Lung (tissue), 12 donors: ENCODE measurements around the gene ZNF462. TPM values are rescaled to one million over a fixed set of nuclear protein-coding genes. Genes with fewer than 3 reads are reported as not detected.

Experiments used
- ATAC-seq: fragments of 200-7000 bp; cut with Tn5 transposase; one replicate; pipeline ENCODE4 v1.9.1; 2020; ENCODE audit warnings: moderate number of reproducible peaks; ENCODE audit not compliant: insufficient read depth, low FRiP score
- DNase-seq, 3 donors: peaks; one replicate each; pipeline ENCODE4 v3.0.0-alpha.2; 2013 to 2017
- H3K27ac ChIP-seq, 2 donors: one replicate each; pipeline ENCODE4 v1.5.1; 2013; ENCODE audit warnings: mild to moderate bottlenecking in 2 of 2, moderate library complexity in 2 of 2, control low read depth in 1 of 2, inconsistent platforms in 1 of 2, low read depth in 1 of 2, low read length in 1 of 2
- H3K27me3 ChIP-seq, 3 donors: one replicate each; pipeline ENCODE4 v1.5.1; 2013; ENCODE audit warnings: low read length in 2 of 3; ENCODE audit not compliant: control insufficient read depth in 3 of 3, insufficient read depth in 3 of 3
- H3K36me3 ChIP-seq, 4 donors: one replicate each; pipeline ENCODE4 v1.5.1; 2013; ENCODE audit warnings: low read length in 4 of 4, mild to moderate bottlenecking in 1 of 4, moderate library complexity in 1 of 4; ENCODE audit not compliant: control insufficient read depth in 4 of 4, insufficient read depth in 4 of 4
- H3K4me1 ChIP-seq, 5 donors: one replicate each; pipeline ENCODE4 v1.5.1; 2013; ENCODE audit warnings: low read length in 5 of 5, mild to moderate bottlenecking in 2 of 5, moderate library complexity in 1 of 5; ENCODE audit not compliant: control insufficient read depth in 5 of 5, insufficient read depth in 5 of 5
- H3K4me3 ChIP-seq: one replicate; pipeline ENCODE4 v1.5.1; 2013; ENCODE audit warnings: mild to moderate bottlenecking, control low read depth, moderate library complexity
- H3K9ac ChIP-seq, 2 donors: one replicate each; pipeline ENCODE4 v1.5.1; 2013; ENCODE audit warnings: low read length in 2 of 2, control low read depth in 1 of 2; ENCODE audit not compliant: insufficient read depth in 1 of 2
- H3K9me3 ChIP-seq, 4 donors: one replicate each; pipeline ENCODE4 v1.5.1; 2013; ENCODE audit warnings: low read length in 3 of 4, mild to moderate bottlenecking in 1 of 4, moderate library complexity in 1 of 4; ENCODE audit not compliant: control insufficient read depth in 4 of 4, insufficient read depth in 3 of 4
- CTCF ChIP-seq: IDR thresholded peaks from 2 replicates; pipeline ENCODE4 v1.5.1; 2012; ENCODE audit warnings: mild to moderate bottlenecking; ENCODE audit errors: control extremely low read depth, extremely low read depth
- WGBS, 2 donors: extraction: QIAGEN DNeasy Blood & Tissue Kit; methylation state at CpG; one replicate each; pipeline ENCODE4 v1.1.7; 2013; 5-methylcytosine and 5-hydroxymethylcytosine counted together
- polyA plus RNA-seq, 2 donors: library from polyadenylated mRNA; stranded (reverse); fragments of 200-250 nt; gene quantifications; one replicate each; pipeline ENCODE4 v1.2.1, GENCODE V29; 2013
- total RNA-seq, 2 donors: library from RNA; depleted of rRNA in 1 of 2; stranded (reverse); fragments of >200 nt in 1 of 2; gene quantifications; one replicate each; pipeline ENCODE4 v1.2.1, GENCODE V29; 2014 to 2021
- donor health status: control.
- donor health status: control.
- donor health status: Bipolar disorder and iron deficiency.
- donor health status: healthy.
- donor health status: DM: yes; HTN: yes; CAD: no.

Gene ZNF462
- total and polyA plus RNA-seq, 4 donors, result 2.0 to 37.7 (median 19.5) TPM

GRCh38 chr9:107039542-107039941 lies 176.6 kb downstream of the ZNF462 start:
- no peaks in the 10 kb centered on the region for H3K27me3 ChIP-seq
- H3K4me1 ChIP-seq, result no peaks in the 10 kb centered on the region
- H3K36me3 ChIP-seq, result no peaks in the 10 kb centered on the region
- ATAC-seq, result no peak
- DNase-seq, result no peak
- WGBS, 2 donors, result 38 to 54% methylated on average over 4 of the region's 4 CpGs
- no peak for TF ChIP-seq CTCF
- peaks cover 0 to 2% (median 0%) of the 10 kb centered on the region in 4 donors for H3K9me3 ChIP-seq
- H3K4me3 ChIP-seq, result no peak overlapping the region
- no peak overlapping the region for H3K9ac ChIP-seq
- no peak overlapping the region for H3K27ac ChIP-seq

GRCh38 chr9:107042606-107043005 lies 179.6 kb downstream of the ZNF462 start:
- Histone ChIP-seq H3K27ac (no peak overlapping the region), H3K4me3 (no peak overlapping the region), H3K9me3 (no peaks in the 10 kb centered on the region), H3K9ac (no peak overlapping the region), H3K27me3 (no peaks in the 10 kb centered on the region), H3K36me3 (no peaks in the 10 kb centered on the region), H3K4me1 (no peaks in the 10 kb centered on the region)
- no peak for TF ChIP-seq CTCF
- no peak for ATAC-seq
- no peak for DNase-seq

DNA sequence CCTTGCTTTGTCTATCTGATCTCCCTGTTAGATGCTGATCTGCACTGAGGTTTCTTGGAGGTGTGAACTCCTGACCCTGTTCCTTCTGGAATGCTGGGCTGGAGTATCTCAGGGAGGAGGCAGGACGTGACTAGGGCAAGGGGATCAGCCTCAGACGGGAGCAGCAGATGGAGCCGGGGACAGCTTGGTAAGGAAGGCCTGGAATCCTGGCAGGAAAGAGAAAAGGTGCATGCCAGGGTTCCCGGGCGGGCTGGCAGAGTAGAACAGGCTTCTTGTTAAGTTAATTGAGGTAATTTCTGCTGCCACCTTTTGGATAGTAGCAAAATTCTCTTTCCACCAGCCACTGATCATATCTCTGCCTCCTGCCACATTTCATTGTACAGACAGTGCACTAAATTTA lies 180.9 kb downstream of the ZNF462 start:
- no peaks in the 10 kb centered on the region for H3K4me1 ChIP-seq
- H3K36me3 ChIP-seq, result no peaks in the 10 kb centered on the region
- DNase-seq (no peak), ATAC-seq (no peak)
- no peaks in the 10 kb centered on the region for H3K9me3 ChIP-seq
- no peak overlapping the region for H3K27ac ChIP-seq
- no peak overlapping the region for H3K4me3 ChIP-seq
- H3K27me3 ChIP-seq, result no peaks in the 10 kb centered on the region
- WGBS, 2 donors, result 56 to 58% methylated on average over 5 of the region's 5 CpGs
- no peak for TF ChIP-seq CTCF
- no peak overlapping the region for H3K9ac ChIP-seq

GRCh38 chr9:107044872-107045271 lies 181.9 kb downstream of the ZNF462 start:
- WGBS, 2 donors, result 89 to 92% methylated on average over 4 of the region's 4 CpGs
- ATAC-seq (no peak), DNase-seq (no peak)
- no peaks in the 10 kb centered on the region for H3K4me1 ChIP-seq
- no peak for TF ChIP-seq CTCF
- no peak overlapping the region for H3K27ac ChIP-seq
- H3K4me3 ChIP-seq, result no peak overlapping the region
- H3K9me3 ChIP-seq, result no peaks in the 10 kb centered on the region
- H3K9ac ChIP-seq, result no peak overlapping the region
- H3K27me3 ChIP-seq, result no peaks in the 10 kb centered on the region
- H3K36me3 ChIP-seq, result no peaks in the 10 kb centered on the region
